Right ventricle myocardium inferior (tissue), 1 donor: ENCODE measurements around the gene MDH2. TPM values are rescaled to one million over a fixed set of nuclear protein-coding genes. Genes with fewer than 3 reads are reported as not detected.
A peak's percentile ranks its signal among the peaks of the same experiment; 100 is the strongest.
"Not testable (repeated sequence)": the region's sequence is repeated elsewhere in the genome, so short reads cannot be mapped to it uniquely, and the experiment has no call there.

Source experiments
- ATAC-seq: fragments of 200-7000 bp; cut with Tn5 transposase; one replicate; pipeline ENCODE4 v1.9.1; 2020; ENCODE audit warnings: mild to moderate bottlenecking, moderate library complexity
- DNase-seq: peaks from one replicate; pipeline ENCODE4 v3.0.0; 2021; ENCODE audit errors: missing footprints
- intact Hi-C: fragments of 100-400 bp; cut with DNase I; formaldehyde crosslinking; loops from one replicate; pipeline ENCODE4 v1.11.0; 2022
- total RNA-seq: library from RNA; stranded (reverse); fragmentation: NEBNext Ultra II Directional; extraction: Animal tissue kit (Norgen Biotek cat#: 25700); gene quantifications from one replicate; pipeline ENCODE4 v1.2.1, GENCODE V29; 2021
- donor health status: DM: no; HTN: yes; CAD: no; lungs with severe emphysema.

Gene MDH2
- total RNA-seq, 1 donor from 2014 or later: 688 TPM

- intact Hi-C loops, DNase-seq, ATAC-seq: not testable (repeated sequence)
These were observed 46.4 kb downstream of the MDH2 start for GRCh38 chr7:76094326-76094725.

- intact Hi-C loops: no loop called here
- ATAC-seq (no peak), DNase-seq (no peak)
These were observed 48.0 kb downstream of the MDH2 start for GRCh38 chr7:76095908-76096307.

DNA sequence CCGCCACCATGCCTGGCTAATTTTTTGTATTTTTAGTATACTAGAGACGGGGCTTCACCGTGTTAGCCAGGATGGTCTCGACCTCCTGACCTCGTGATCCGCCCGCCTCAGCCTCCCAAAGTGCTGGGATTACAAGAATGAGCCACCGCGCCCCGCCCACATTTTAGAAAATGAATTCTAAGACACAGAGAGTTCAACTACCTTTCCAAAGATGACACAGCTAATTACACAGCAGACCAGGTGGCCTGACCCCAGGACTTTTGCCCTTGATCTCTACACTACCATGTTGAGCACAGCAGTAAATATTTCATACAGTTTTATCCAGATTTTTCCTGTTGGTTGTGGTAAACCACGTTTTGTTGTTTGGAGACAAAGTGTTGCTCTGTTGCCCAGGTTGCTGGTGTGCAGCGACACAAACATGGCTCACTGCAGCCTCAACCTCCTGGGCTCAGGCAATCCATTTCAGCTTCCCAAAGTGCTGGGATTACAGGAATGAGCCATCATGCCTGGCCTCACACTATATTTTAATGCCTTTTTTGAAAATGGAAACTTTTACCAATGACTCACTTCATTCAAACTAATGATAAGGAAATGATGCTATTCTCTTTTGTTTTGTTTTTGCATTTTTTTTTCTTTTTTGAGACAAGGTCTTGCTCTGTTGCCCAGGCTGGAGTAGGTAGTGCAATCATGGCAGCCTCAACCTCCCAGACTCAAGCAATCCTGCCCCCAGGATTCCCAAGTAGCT lies 54.0 kb downstream of the MDH2 start:
- DNase-seq, ATAC-seq, intact Hi-C loops: not testable (repeated sequence)

DNA sequence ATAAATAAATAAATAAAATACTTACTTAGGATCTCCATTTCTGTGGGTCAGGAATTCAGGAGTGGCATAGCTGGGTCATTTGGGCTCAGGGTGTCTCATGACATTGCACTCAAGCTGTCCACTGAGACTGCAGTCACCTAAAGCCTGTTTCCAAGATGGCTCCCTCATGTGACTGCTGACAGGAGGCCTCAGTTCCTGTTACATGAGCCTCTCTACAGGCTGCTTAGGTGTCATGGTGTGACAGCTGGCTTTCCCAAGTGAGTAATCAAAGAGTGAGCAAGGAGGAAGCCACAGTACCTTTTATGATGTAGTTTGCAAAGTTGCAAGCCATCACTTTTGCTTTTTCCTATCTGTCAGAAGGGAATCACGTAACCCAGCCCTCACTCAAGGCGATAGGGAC lies 55.9 kb downstream of the MDH2 start:
- ATAC-seq, DNase-seq, intact Hi-C loops: not testable (repeated sequence)

- ATAC-seq, DNase-seq, intact Hi-C loops: not testable (repeated sequence)
These were observed 58.2 kb downstream of the MDH2 start for GRCh38 chr7:76106130-76106529.

GRCh38 chr7:76106893-76107292 lies 59.0 kb downstream of the MDH2 start:
- no peak for DNase-seq
- intact Hi-C loops: no loop called here
- ATAC-seq: no peak

- ATAC-seq (peak; percentile 69), DNase-seq (no peak)
- intact Hi-C loops: no loop called here
These were observed 60.8 kb downstream of the MDH2 start for GRCh38 chr7:76108540-76109233.

DNA sequence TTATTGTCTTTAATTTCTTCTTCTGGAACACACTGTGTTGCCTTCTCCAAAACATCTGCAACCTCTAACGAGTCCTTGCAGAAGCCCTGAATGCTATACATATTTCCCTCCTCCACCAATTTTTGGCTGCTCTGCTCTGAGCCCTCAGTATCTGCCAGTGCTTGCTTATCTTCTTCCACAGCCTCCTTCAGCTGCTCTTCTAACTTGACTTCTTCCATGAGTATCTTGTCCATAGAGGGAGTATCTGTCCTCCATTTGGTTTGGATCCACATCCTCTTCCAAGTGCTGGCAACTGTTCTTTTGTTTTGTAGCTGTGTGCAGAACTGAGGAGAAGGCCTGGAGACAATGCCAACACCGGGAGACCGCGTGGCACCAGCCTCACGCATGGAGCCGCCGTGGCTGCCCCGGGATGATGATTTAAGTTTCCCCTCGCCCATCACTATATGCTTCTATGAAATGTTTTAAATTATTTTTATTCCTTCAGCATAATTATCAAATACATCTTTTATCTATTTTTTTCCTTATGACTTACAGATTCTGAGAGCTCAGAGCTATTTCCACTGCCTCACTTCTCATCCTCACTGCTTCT lies 65.2 kb downstream of the MDH2 start:
- DNase-seq, intact Hi-C loops, ATAC-seq: not testable (repeated sequence)

- not testable (repeated sequence) for ATAC-seq, DNase-seq
These were observed 66.8 kb downstream of the MDH2 start for GRCh38 chr7:76114742-76115141.

More at GRCh38 chr7:76114742-76115141, 66.8 kb downstream of the MDH2 start:
- intact Hi-C loops: not testable (repeated sequence)

Other genes with a start within 250 kb of the MDH2 start
- gene CCL24, start 234.3 kb upstream of the MDH2 start, total RNA-seq: not detected
- gene RHBDD2, start 169.1 kb upstream of the MDH2 start, total RNA-seq: 16.7 TPM
- gene POR, start 133.0 kb upstream of the MDH2 start, total RNA-seq: 66.3 TPM
- 109 TPM for gene TMEM120A, start 53.5 kb upstream of the MDH2 start, total RNA-seq
- 21.6 TPM for gene STYXL1, start 106 bp upstream of the MDH2 start, total RNA-seq
- 16.5 TPM for gene SRRM3, start 153.8 kb downstream of the MDH2 start, total RNA-seq